Measurements from ENCODE around the gene LEFTY2. TPM values are rescaled to one million over a fixed set of nuclear protein-coding genes. Genes with fewer than 3 reads are reported as not detected.

Gene LEFTY2
- total RNA-seq, 1 experiment from 2014 or later: not detected

DNA sequence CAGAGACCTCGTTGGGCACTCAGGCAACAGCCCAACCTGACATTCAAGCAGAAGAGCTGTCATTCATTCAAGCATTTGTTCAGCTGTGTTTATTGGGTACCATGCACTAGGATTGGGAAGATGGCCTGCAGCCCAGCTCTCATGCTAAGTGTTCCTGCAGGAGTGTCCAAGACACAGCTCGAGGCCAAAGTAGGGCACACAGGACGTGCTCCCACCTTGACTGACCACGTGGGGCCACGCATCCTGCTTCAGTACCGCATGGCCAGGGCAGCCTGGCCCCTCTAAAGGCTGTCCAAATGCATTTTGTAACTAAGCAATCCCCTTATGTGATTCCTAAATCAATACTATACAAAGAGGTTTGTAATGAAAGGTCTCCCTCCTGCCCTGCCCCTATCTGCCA, 26.6 kb downstream of the LEFTY2 start:
- intact Hi-C loops (cut with micrococcal nuclease): no loop called here

DNA sequence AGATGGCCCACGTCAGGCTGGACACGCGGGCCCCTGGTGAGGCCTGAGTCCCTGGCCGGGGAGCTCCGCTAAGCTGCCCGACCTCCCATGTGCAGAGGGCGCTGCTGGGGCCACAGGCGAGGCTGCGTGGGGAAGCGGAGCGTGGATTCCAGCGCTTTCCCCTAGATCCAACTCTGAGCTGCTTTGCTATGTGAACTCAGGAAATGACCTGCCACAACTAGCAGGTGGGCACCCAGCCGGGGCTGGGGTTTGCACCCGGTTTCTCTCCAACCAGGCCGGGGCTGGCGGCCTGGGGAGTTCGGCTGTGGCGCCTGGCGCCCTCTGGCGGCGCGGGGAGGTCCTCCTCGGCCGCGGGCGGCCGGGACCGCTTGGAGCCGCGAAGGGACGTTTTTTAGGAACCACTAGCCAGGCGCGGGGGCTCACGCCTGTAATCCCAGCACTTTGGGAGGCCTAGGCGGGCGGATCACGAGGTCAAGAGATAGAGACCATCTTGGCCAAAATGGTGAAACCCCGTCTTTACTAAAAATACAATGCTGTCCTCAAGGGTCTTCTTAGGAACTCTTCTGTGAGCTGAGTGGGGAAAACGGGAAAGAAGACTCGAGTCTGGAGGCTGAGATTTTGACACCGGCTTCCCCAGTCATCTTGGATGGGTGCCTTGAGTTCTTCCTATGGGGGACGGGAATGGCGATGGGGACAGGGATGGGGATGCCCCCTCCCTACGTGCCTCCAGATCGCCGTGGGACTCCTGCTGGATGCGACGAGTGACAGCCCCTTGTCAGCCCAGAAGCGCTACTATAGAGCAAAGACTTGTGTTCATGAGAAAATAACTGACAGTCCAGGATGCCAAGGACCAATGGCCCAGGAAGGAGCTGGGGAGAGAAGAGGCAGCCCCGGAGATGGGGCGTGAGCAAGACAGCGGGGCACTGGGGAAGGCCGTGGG, 29.6 kb downstream of the LEFTY2 start:
- Mint-ChIP-seq H3K9me3 (ENCODE audit: unreplicated experiment) (no peaks in the 10 kb centered on the region), H3K36me3 (ENCODE audit: insufficient read depth, unreplicated experiment) (peaks cover 5% of the 10 kb centered on the region), H3K27me3 (ENCODE audit: insufficient read depth, unreplicated experiment) (no peaks in the 10 kb centered on the region), H3K4me1 (ENCODE audit: insufficient read depth, unreplicated experiment) (no peaks in the 10 kb centered on the region), H3K27ac (ENCODE audit: low read depth, unreplicated experiment) (no peak overlapping the region), H3K4me3 (ENCODE audit: unreplicated experiment) (no peak overlapping the region)
- no TSS peak for BruUV-seq (replicated peaks)
- no peak for DNase-seq (ENCODE audit: unreplicated experiment)
- intact Hi-C loops (cut with micrococcal nuclease): no loop called here
- CTCF ChIA-PET: interaction anchor here (0.6 to 0.7 kb wide), 2 partner anchors 8 to 329 kb away, joined by 3 to 4 read pairs; no protein-coding TSS in a partner anchor
- TF ChIP-seq, protein P1, sequence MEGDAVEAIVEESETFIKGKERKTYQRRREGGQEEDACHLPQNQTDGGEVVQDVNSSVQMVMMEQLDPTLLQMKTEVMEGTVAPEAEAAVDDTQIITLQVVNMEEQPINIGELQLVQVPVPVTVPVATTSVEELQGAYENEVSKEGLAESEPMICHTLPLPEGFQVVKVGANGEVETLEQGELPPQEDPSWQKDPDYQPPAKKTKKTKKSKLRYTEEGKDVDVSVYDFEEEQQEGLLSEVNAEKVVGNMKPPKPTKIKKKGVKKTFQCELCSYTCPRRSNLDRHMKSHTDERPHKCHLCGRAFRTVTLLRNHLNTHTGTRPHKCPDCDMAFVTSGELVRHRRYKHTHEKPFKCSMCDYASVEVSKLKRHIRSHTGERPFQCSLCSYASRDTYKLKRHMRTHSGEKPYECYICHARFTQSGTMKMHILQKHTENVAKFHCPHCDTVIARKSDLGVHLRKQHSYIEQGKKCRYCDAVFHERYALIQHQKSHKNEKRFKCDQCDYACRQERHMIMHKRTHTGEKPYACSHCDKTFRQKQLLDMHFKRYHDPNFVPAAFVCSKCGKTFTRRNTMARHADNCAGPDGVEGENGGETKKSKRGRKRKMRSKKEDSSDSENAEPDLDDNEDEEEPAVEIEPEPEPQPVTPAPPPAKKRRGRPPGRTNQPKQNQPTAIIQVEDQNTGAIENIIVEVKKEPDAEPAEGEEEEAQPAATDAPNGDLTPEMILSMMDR (IDR thresholded peaks at IDR 0.05; ENCODE audit: unreplicated experiment): no peak
- POLR2A ChIA-PET: interaction anchor here (1.0 kb wide), 1 partner anchor 12 kb away, joined by 3 read pairs; no protein-coding TSS in a partner anchor

More for the DNA sequence above, 26.6 kb downstream of the LEFTY2 start:
- peaks cover 12% of the 10 kb centered on the region for H3K4me1 Mint-ChIP-seq (ENCODE audit: insufficient read depth, unreplicated experiment)
- DNase-seq (ENCODE audit: unreplicated experiment): no peak
- ChIA-PET POLR2A (interaction anchor here (1.7 to 2.9 kb wide), 2 partner anchors 9 to 32 kb away, joined by 6 to 24 read pairs; partner anchors contain the start of genes PYCR2 and TMEM63A), CTCF (interaction anchor here (0.7 to 0.9 kb wide), 2 partner anchors 21 to 32 kb away, joined by 3 read pairs; partner anchors contain the start of gene TMEM63A)
- no peaks in the 10 kb centered on the region for H3K9me3 Mint-ChIP-seq (ENCODE audit: unreplicated experiment)
- peaks cover 29% of the 10 kb centered on the region for H3K36me3 Mint-ChIP-seq (ENCODE audit: insufficient read depth, unreplicated experiment)
- H3K27ac Mint-ChIP-seq (ENCODE audit: low read depth, unreplicated experiment): no peak overlapping the region
- BruUV-seq (replicated peaks): no TSS peak
- TF ChIP-seq, protein P1 (IDR thresholded peaks at IDR 0.05; ENCODE audit: unreplicated experiment): no peak
- no peaks in the 10 kb centered on the region for H3K27me3 Mint-ChIP-seq (ENCODE audit: insufficient read depth, unreplicated experiment)
- H3K4me3 Mint-ChIP-seq (ENCODE audit: unreplicated experiment): no peak overlapping the region

DNA sequence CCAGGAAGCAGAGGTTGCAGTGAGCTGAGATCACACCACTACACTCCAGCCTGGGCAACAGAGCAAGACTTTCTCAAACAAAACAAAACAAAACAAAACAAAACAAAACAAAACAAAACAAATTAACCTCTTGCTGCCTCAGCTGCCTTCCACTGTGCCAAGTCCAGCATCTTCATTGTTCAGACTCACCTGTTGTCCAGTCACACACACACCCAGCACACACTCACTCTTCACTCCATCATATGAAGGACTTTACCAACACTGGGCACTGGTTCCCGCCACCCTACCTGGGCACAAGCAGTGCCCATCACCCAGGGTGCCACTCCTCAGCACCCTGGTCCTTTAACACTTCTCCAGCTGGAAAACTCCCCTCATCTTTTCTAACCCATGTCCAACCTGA, 31.5 kb downstream of the LEFTY2 start:
- H3K4me1 Mint-ChIP-seq (ENCODE audit: insufficient read depth, unreplicated experiment): no peaks in the 10 kb centered on the region
- intact Hi-C loops (cut with micrococcal nuclease): no loop called here
- no TSS peak for BruUV-seq (replicated peaks)
- POLR2A ChIA-PET: interaction anchor here (0.6 to 1.7 kb wide), 4 partner anchors 11 to 460 kb away, joined by 3 to 5 read pairs (median 4); no protein-coding TSS in a partner anchor
- H3K9me3 Mint-ChIP-seq (ENCODE audit: unreplicated experiment): no peaks in the 10 kb centered on the region
- TF ChIP-seq, protein P1 (IDR thresholded peaks at IDR 0.05; ENCODE audit: unreplicated experiment): no peak
- H3K36me3 Mint-ChIP-seq (ENCODE audit: insufficient read depth, unreplicated experiment): no peaks in the 10 kb centered on the region
- no peak overlapping the region for H3K27ac Mint-ChIP-seq (ENCODE audit: low read depth, unreplicated experiment)
- CTCF ChIA-PET: interaction anchor here (1.0 to 1.8 kb wide), 3 partner anchors 12 to 435 kb away, joined by 3 to 8 read pairs (median 3); no protein-coding TSS in a partner anchor
- H3K27me3 Mint-ChIP-seq (ENCODE audit: insufficient read depth, unreplicated experiment): no peaks in the 10 kb centered on the region
- DNase-seq (ENCODE audit: unreplicated experiment): no peak
- no peak overlapping the region for H3K4me3 Mint-ChIP-seq (ENCODE audit: unreplicated experiment)

DNA sequence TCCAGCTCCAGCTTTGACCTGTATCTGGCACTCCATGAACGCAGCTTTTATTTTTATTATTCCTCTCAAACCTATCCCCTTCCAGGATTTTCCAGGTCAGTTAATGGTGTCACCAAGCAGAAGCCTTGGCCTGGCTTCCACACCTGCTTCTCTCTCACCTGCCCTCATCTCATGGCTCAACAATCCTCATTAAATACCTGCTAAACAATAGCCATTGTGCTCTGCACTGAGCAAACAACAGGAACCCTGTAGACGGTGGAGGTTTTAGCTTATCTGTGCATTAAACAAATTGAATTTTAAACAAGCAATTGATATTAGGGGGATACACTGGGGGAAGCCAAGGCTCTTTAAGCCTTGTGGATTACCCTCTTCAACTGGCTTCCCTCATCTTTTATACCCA, 32.2 kb downstream of the LEFTY2 start:
- POLR2A ChIA-PET: interaction anchor here (0.6 to 1.7 kb wide), 5 partner anchors 11 to 906 kb away, joined by 3 to 5 read pairs (median 3); no protein-coding TSS in a partner anchor
- intact Hi-C loops (cut with micrococcal nuclease): no loop called here
- TF ChIP-seq, protein P1 (IDR thresholded peaks at IDR 0.05; ENCODE audit: unreplicated experiment): no peak
- Mint-ChIP-seq H3K4me3 (ENCODE audit: unreplicated experiment) (no peak overlapping the region), H3K27me3 (ENCODE audit: insufficient read depth, unreplicated experiment) (no peaks in the 10 kb centered on the region), H3K9me3 (ENCODE audit: unreplicated experiment) (no peaks in the 10 kb centered on the region), H3K27ac (ENCODE audit: low read depth, unreplicated experiment) (no peak overlapping the region), H3K4me1 (ENCODE audit: insufficient read depth, unreplicated experiment) (no peaks in the 10 kb centered on the region), H3K36me3 (ENCODE audit: insufficient read depth, unreplicated experiment) (no peaks in the 10 kb centered on the region)
- BruUV-seq (replicated peaks): no TSS peak
- CTCF ChIA-PET: interaction anchor here (0.6 to 1.8 kb wide), 4 partner anchors 12 to 434 kb away, joined by 3 to 8 read pairs (median 4); no protein-coding TSS in a partner anchor
- no peak for DNase-seq (ENCODE audit: unreplicated experiment)

All from MCF 10A (cell line).